ENCODE data around the gene AKR1B1.

Gene AKR1B1

GRCh38 chr7:134469622-134470021 is 10.7 kb upstream of the AKR1B1 start:
- no peak for DNase-seq

- DNase-seq, result no peak
Measured at GRCh38 chr7:134468475-134468874, 9.6 kb upstream of the AKR1B1 start.

- no peak for DNase-seq
Measured at GRCh38 chr7:134468054-134468453, 9.2 kb upstream of the AKR1B1 start.

- no peak for DNase-seq
Measured at GRCh38 chr7:134465491-134465890, 6.6 kb upstream of the AKR1B1 start.

GRCh38 chr7:134464496-134464895 is 5.6 kb upstream of the AKR1B1 start:
- no peak for DNase-seq

GRCh38 chr7:134463751-134464150 is 4.9 kb upstream of the AKR1B1 start:
- DNase-seq, result no peak

GRCh38 chr7:134462337-134462925 is 3.5 kb upstream of the AKR1B1 start:
- peak; percentile 89 for DNase-seq

GRCh38 chr7:134461916-134462315 is 3.0 kb upstream of the AKR1B1 start:
- DNase-seq, result peak; percentile 11

- DNase-seq, result no peak
Measured at GRCh38 chr7:134459981-134460380, 1.1 kb upstream of the AKR1B1 start.

- peak; percentile 58 for DNase-seq
Measured at GRCh38 chr7:134458341-134458805, 527 bp downstream of the AKR1B1 start.

GRCh38 chr7:134457210-134457609 is 1.7 kb downstream of the AKR1B1 start:
- peak; percentile 75 for DNase-seq

GRCh38 chr7:134454277-134454676 is 4.6 kb downstream of the AKR1B1 start:
- DNase-seq, result no peak

GRCh38 chr7:134453518-134453917 is 5.4 kb downstream of the AKR1B1 start:
- DNase-seq, result no peak

GRCh38 chr7:134452991-134453473 is 5.9 kb downstream of the AKR1B1 start:
- DNase-seq, result no peak

GRCh38 chr7:134452419-134452838 is 6.5 kb downstream of the AKR1B1 start:
- no peak for DNase-seq

GRCh38 chr7:134451656-134452055 is 7.2 kb downstream of the AKR1B1 start:
- DNase-seq, result no peak

- DNase-seq, result no peak
Measured at GRCh38 chr7:134450294-134451000, 8.5 kb downstream of the AKR1B1 start.

GRCh38 chr7:134449680-134450079 is 9.2 kb downstream of the AKR1B1 start:
- no peak for DNase-seq

GRCh38 chr7:134448356-134449229 is 10.3 kb downstream of the AKR1B1 start:
- peak; percentile 78 for DNase-seq

- DNase-seq, result no peak
Measured at GRCh38 chr7:134447383-134447782, 11.5 kb downstream of the AKR1B1 start.

- DNase-seq, result no peak
Measured at GRCh38 chr7:134446923-134447322, 12.0 kb downstream of the AKR1B1 start.

- no peak for DNase-seq
Measured at GRCh38 chr7:134446446-134446845, 12.5 kb downstream of the AKR1B1 start.

GRCh38 chr7:134444961-134445315 is 14.0 kb downstream of the AKR1B1 start:
- DNase-seq, result no peak

Measured in fibroblast of skin of scalp (primary cell).